Fibroblast of skin of abdomen (primary cell): ENCODE measurements around the gene SLC22A6.

ENCODE experiments used
- DNase-seq: peaks from one replicate; pipeline ENCODE4 v3.0.0-alpha.2; 2013

SLC22A6 gene

DNA sequence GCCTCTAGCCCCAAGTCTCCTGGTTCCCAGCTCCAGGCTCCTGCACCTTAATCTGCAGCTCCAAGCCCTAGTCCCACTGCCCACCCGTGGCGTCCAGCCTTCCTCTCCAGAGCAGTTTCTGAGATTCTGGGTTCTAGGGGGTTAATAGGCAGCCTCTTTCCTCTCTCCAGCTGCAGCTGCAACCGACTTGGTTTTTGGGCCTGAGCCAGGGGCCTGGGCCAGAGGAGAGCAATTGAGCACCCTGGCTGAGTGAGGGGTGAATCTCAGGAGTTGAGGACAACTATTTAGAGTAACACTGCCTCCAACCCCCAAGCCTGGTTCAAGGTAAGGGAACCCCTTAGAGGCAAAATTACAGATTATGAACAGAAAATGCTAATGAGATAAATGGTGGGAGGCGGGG lies 54.6 kb downstream of the SLC22A6 start:
- DNase-seq, result no peak

DNA sequence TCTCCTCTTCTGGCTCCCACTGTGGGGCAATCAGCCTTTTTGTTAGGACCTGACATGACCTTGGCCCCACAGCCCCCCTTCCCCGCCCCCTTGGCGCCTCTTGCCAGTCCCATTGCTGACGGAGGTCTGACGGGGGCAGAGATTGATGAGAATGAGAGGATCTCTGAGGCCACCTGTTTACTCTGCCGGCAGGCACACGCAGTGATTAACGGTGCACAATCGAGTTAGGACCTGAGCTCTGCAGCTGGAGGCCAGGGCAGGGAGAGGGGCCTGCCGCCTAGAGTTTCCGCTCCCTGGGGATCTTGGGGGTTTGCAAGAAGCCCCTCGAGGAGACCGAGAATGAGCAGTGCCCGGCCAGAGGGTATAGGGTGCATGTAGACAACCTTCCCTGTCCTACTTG lies 56.8 kb downstream of the SLC22A6 start:
- DNase-seq, result no peak

DNA sequence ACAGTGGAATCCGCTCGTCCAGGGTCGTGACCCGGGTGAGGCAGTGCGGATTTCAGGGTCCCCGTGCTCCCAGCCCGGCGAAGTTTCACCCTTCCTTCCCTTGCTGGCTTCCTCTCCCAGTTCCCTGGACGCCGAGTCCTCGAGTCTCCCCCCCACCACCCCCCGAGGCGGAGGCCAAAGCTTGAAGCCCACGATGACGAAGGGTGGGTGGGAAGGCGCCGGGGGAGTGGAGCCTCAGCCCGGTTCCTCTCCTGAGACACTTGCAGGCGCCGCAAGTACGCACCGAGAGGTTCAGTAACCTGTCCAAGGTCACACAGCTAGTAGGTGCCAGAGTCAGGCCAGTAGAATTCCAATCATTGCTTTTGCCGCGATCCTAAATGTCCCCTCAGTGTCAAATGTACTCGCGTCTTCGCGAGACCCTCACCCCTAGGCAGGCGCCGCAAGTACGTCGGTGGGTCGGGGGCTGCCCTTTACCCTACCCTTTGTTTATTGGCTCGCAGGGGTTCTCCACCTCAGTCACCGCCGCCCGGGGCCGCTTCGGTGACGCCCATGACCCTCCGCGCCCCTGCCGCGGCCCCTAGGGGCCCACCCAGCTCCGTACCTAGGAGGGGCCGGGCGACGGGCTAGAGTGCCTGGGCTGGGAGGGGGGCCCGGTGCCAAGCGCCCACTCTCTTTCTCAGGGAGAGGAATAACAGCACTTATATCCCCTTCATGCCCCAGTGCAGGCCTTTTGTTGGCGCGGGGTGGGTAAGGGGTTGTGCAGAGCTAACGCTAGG lies 57.9 kb downstream of the SLC22A6 start:
- no peak for DNase-seq
